ENCODE measurements around the gene MARK3. TPM values are rescaled to one million over a fixed set of nuclear protein-coding genes. Genes with fewer than 3 reads are reported as not detected.
A peak's percentile ranks its signal among the peaks of the same experiment; 100 is the strongest.

MARK3 gene
- total and polyA plus RNA-seq, 2 of the 13 experiments (the other 11 are each of a cell fraction or from before 2014, with no cell fraction given), result 47.7 to 56.6 TPM

- TF ChIP-seq CTCF (CRISPR knock-in tag; IDR thresholded peaks at IDR 0.05), result peak; percentile 58
Measured at GRCh38 chr14:103391048-103391447, 5.8 kb downstream of the MARK3 start (continued).

- Histone ChIP-seq H3K4me3 (replicated peaks in 1 of 3; ENCODE audit: insufficient read depth in 1 of 3, low read depth in 2 of 3, low read length in 3 of 3) (no peak overlapping the region), H3K27ac (ENCODE audit: extremely low read length, insufficient read depth, low read length) (no peak overlapping the region), H3K79me2 (ENCODE audit: insufficient read depth, low read length) (peaks cover 89% of the 10 kb centered on the region), H2AFZ (ENCODE audit: low read length) (no peak overlapping the region), H3K9me3 (ENCODE audit: low read length) (no peaks in the 10 kb centered on the region), H3K36me3 (replicated peaks in 1 of 2; ENCODE audit: control insufficient read depth in 1 of 2, insufficient read depth in 2 of 2, low read length in 2 of 2) (peaks cover 0 to 4% of the 10 kb centered on the region in 2 experiments; a peak in 1 of 5 replicates), H3K4me2 (ENCODE audit: low read depth, low read length) (no peak overlapping the region), H3K4me1 (ENCODE audit: insufficient read depth, low read length) (peaks cover 63% of the 10 kb centered on the region), H3K9ac (ENCODE audit: insufficient read depth, low read depth, low read length) (no peak overlapping the region), H3K27me3 (ENCODE audit: control insufficient read depth in 1 of 2, insufficient read depth in 2 of 2, low read length in 2 of 2) (no peaks in the 10 kb centered on the region), H4K20me1 (ENCODE audit: insufficient read depth, low read length) (peaks cover 65% of the 10 kb centered on the region)
- ATAC-seq (no peak), DNase-seq (ENCODE audit: low spot score) (no peak), FAIRE-seq (no peak)
- BruUV-seq (replicated peaks), result no TSS peak
- ChIA-PET CTCF (ENCODE audit: low intra/inter-chr PET ratio, low total read pairs) (no interaction called here), POLR2A (interaction anchor here (3.0 kb wide), 1 partner anchor 14 kb away, joined by 14 read pairs; no protein-coding TSS in a partner anchor)
- TF ChIP-seq MLX (CRISPR knock-in tag; IDR thresholded peaks at IDR 0.05) (no peak), ZNF350 (CRISPR knock-in tag; IDR thresholded peaks at IDR 0.05; ENCODE audit: borderline replicate concordance, low read depth) (no peak), ZNF253 (CRISPR knock-in tag; IDR thresholded peaks at IDR 0.05; ENCODE audit: borderline replicate concordance) (no peak)
- intact Hi-C loops (cut with micrococcal nuclease; ENCODE audit: unreplicated experiment) (no loop called here), in situ Hi-C loops (cut with HindIII; ENCODE audit: extremely low pct_ligation_motif_present, low pct_unique_long_range_greater_than_20kb) (no loop called here)
- whole genome bisulfite sequencing (ENCODE audit: low lambda C conversion rate), result 81% methylated on average over 5 of the region's 5 CpGs
Measured at GRCh38 chr14:103392106-103392505, 6.9 kb downstream of the MARK3 start.
